NCI-H1436 (cell line): ENCODE data around the gene VPS51.
A peak's percentile ranks its signal among the peaks of the same experiment; 100 is the strongest.

Experiments
- DNase-seq: peaks from one replicate; lab custom pipeline; 2025; lab: John Stamatoyannopoulos, UW

The VPS51 gene

GRCh38 chr11:65072631-65072966 is 23.4 kb upstream of the VPS51 start:
- no peak for DNase-seq

- no peak for DNase-seq
Observed at GRCh38 chr11:65077451-65077850, 18.6 kb upstream of the VPS51 start.

- no peak for DNase-seq
Observed at GRCh38 chr11:65078151-65078550, 17.9 kb upstream of the VPS51 start.

- no peak for DNase-seq
Observed at GRCh38 chr11:65078786-65079342, 17.1 kb upstream of the VPS51 start.

- DNase-seq, result no peak
Observed at GRCh38 chr11:65083134-65083833, 12.7 kb upstream of the VPS51 start.

GRCh38 chr11:65083834-65084597 is 12.0 kb upstream of the VPS51 start, which contains the start of the genes CDCA5 and ZFPL1:
Gene CDCA5 (minus strand): TSS chr11:65084040. CDS start chr11:65083978, 62 bp downstream.
Gene ZFPL1 (plus strand): TSS chr11:65084222. CDS start chr11:65084699, 477 bp downstream.
- DNase-seq, result peak; percentile 93

- DNase-seq, result no peak
Observed at GRCh38 chr11:65084598-65085375, 11.2 kb upstream of the VPS51 start.

GRCh38 chr11:65085446-65085845 is 10.6 kb upstream of the VPS51 start:
- DNase-seq, result no peak

GRCh38 chr11:65086809-65087208 is 9.2 kb upstream of the VPS51 start:
- DNase-seq, result no peak

GRCh38 chr11:65087216-65087615 is 8.8 kb upstream of the VPS51 start:
- no peak for DNase-seq

GRCh38 chr11:65087827-65088226 is 8.2 kb upstream of the VPS51 start:
- no peak for DNase-seq

- no peak for DNase-seq
Observed at GRCh38 chr11:65089621-65090020, 6.4 kb upstream of the VPS51 start.

- DNase-seq, result no peak
Observed at GRCh38 chr11:65090628-65091027, 5.4 kb upstream of the VPS51 start.

GRCh38 chr11:65095427-65095826 is 587 bp upstream of the VPS51 start:
- no peak for DNase-seq

GRCh38 chr11:65096926-65097325 is 912 bp downstream of the VPS51 start:
- no peak for DNase-seq

GRCh38 chr11:65100674-65101350 is 4.8 kb downstream of the VPS51 start:
- no peak for DNase-seq

GRCh38 chr11:65102142-65103095 is 6.4 kb downstream of the VPS51 start:
- DNase-seq, result no peak

GRCh38 chr11:65103476-65103875 is 7.5 kb downstream of the VPS51 start:
- no peak for DNase-seq

- DNase-seq, result no peak
Observed at GRCh38 chr11:65104628-65105027, 8.6 kb downstream of the VPS51 start.

- no peak for DNase-seq
Observed at GRCh38 chr11:65107078-65107477, 11.1 kb downstream of the VPS51 start.
